Measurements from ENCODE around the gene GNRHR.

Gene GNRHR, protein sequence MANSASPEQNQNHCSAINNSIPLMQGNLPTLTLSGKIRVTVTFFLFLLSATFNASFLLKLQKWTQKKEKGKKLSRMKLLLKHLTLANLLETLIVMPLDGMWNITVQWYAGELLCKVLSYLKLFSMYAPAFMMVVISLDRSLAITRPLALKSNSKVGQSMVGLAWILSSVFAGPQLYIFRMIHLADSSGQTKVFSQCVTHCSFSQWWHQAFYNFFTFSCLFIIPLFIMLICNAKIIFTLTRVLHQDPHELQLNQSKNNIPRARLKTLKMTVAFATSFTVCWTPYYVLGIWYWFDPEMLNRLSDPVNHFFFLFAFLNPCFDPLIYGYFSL

GRCh38 chr4:67754288-67754687 lies at the start of gene GNRHR:
Gene GNRHR (minus strand): TSS chr4:67754388. CDS start chr4:67754335, 53 bp downstream.
- no peak for TF ChIP-seq PKNOX1 (IDR thresholded peaks at IDR 0.05)
- TF ChIP-seq HDGF (IDR thresholded peaks at IDR 0.05; ENCODE audit: borderline replicate concordance), result no peak
- TF ChIP-seq ARNT (IDR thresholded peaks at IDR 0.05), result no peak
- no peak for TF ChIP-seq ZNF384 (IDR thresholded peaks at IDR 0.05)
- no peak for TF ChIP-seq FOXM1 (IDR thresholded peaks at IDR 0.05; ENCODE audit: borderline replicate concordance)
- no peak for TF ChIP-seq FOXA1 (IDR thresholded peaks at IDR 0.05)
- no peak for TF ChIP-seq BHLHE40 (IDR thresholded peaks at IDR 0.05; ENCODE audit: borderline replicate concordance)
- TF ChIP-seq LEF1 (IDR thresholded peaks at IDR 0.05; ENCODE audit: borderline replicate concordance), result no peak
- TF ChIP-seq SP1 (IDR thresholded peaks at IDR 0.05), result no peak
- no peak for TF ChIP-seq L3MBTL2 (conservative IDR thresholded peaks at IDR 0.05)
- no peak for TF ChIP-seq CTBP1 (IDR thresholded peaks at IDR 0.05; ENCODE audit: borderline replicate concordance)
- no peak for TF ChIP-seq NFRKB (IDR thresholded peaks at IDR 0.05)
- no peak for TF ChIP-seq ELF4 (IDR thresholded peaks at IDR 0.05)
- no peak for TF ChIP-seq FOXK2 (IDR thresholded peaks at IDR 0.05)
- no peak for TF ChIP-seq SUZ12 (IDR thresholded peaks at IDR 0.05)
- TF ChIP-seq TARDBP (IDR thresholded peaks at IDR 0.05), result no peak
- POLR2A ChIA-PET, result no interaction called here
- CTCF ChIA-PET, result no interaction called here
- no peak for DNase-seq (ENCODE audit: extremely low spot score)

DNA sequence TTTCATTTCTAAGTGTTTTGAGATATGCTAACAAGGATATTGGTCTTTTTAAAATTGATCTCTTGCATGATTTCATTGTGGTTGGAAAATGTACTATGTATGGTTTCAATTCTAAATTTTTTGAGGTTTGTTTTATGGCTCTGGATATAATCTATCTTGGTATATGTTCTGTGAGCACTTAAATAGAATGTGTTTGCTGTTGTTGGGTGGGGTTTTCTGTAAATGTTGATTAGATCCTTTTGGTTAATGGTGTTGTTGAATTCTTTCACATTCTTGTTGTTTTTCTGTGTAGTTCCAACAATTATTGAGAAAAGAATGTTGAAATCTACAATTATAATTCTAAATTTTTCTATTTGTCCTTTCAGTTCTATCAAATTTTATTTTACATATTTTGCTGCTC lies 42.6 kb upstream of the GNRHR start:
- ChIA-PET CTCF (no interaction called here), POLR2A (no interaction called here)
- TF ChIP-seq ARNT (IDR thresholded peaks at IDR 0.05) (no peak), L3MBTL2 (conservative IDR thresholded peaks at IDR 0.05) (no peak), FOXA1 (IDR thresholded peaks at IDR 0.05) (no peak), FOXM1 (IDR thresholded peaks at IDR 0.05; ENCODE audit: borderline replicate concordance) (no peak), ELF4 (IDR thresholded peaks at IDR 0.05) (no peak), NFRKB (IDR thresholded peaks at IDR 0.05) (no peak), HDGF (IDR thresholded peaks at IDR 0.05; ENCODE audit: borderline replicate concordance) (no peak), CTBP1 (IDR thresholded peaks at IDR 0.05; ENCODE audit: borderline replicate concordance) (no peak), PKNOX1 (IDR thresholded peaks at IDR 0.05) (no peak), BHLHE40 (IDR thresholded peaks at IDR 0.05; ENCODE audit: borderline replicate concordance) (no peak), SUZ12 (IDR thresholded peaks at IDR 0.05) (no peak), FOXK2 (IDR thresholded peaks at IDR 0.05) (no peak), LEF1 (IDR thresholded peaks at IDR 0.05; ENCODE audit: borderline replicate concordance) (no peak), SP1 (IDR thresholded peaks at IDR 0.05) (no peak), TARDBP (IDR thresholded peaks at IDR 0.05) (no peak), ZNF384 (IDR thresholded peaks at IDR 0.05) (no peak)
- no peak for DNase-seq (ENCODE audit: extremely low spot score)

DNA sequence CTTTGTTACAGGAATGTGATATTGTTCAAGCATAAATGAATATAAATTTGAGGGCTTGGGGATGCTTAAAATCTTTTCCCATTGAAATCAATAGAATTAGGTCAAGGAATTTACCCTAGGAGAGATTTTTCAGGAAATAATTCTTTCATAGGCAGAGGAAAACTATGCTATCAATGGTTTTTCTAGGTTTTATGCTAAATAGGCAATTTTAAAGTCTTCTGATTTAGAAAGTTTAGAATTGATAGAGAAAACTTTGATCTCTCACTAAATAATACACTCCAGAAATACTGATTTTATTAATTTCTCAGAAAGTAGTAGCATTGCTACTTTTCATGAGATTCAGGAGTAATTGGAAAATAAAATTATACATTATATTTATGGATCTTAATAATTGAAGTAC lies 36.5 kb upstream of the GNRHR start:
- no peak for TF ChIP-seq L3MBTL2 (conservative IDR thresholded peaks at IDR 0.05)
- no peak for TF ChIP-seq BHLHE40 (IDR thresholded peaks at IDR 0.05; ENCODE audit: borderline replicate concordance)
- TF ChIP-seq FOXM1 (IDR thresholded peaks at IDR 0.05; ENCODE audit: borderline replicate concordance), result no peak
- TF ChIP-seq CTBP1 (IDR thresholded peaks at IDR 0.05; ENCODE audit: borderline replicate concordance), result no peak
- TF ChIP-seq ZNF384 (IDR thresholded peaks at IDR 0.05), result no peak
- TF ChIP-seq ARNT (IDR thresholded peaks at IDR 0.05), result no peak
- TF ChIP-seq SP1 (IDR thresholded peaks at IDR 0.05), result no peak
- no peak for TF ChIP-seq PKNOX1 (IDR thresholded peaks at IDR 0.05)
- TF ChIP-seq FOXK2 (IDR thresholded peaks at IDR 0.05), result no peak
- no peak for TF ChIP-seq SUZ12 (IDR thresholded peaks at IDR 0.05)
- no peak for TF ChIP-seq ELF4 (IDR thresholded peaks at IDR 0.05)
- no peak for TF ChIP-seq FOXA1 (IDR thresholded peaks at IDR 0.05)
- TF ChIP-seq TARDBP (IDR thresholded peaks at IDR 0.05), result no peak
- no peak for TF ChIP-seq NFRKB (IDR thresholded peaks at IDR 0.05)
- no peak for TF ChIP-seq LEF1 (IDR thresholded peaks at IDR 0.05; ENCODE audit: borderline replicate concordance)
- TF ChIP-seq HDGF (IDR thresholded peaks at IDR 0.05; ENCODE audit: borderline replicate concordance), result no peak
- POLR2A ChIA-PET, result no interaction called here
- CTCF ChIA-PET, result no interaction called here
- DNase-seq (ENCODE audit: extremely low spot score), result no peak

DNA sequence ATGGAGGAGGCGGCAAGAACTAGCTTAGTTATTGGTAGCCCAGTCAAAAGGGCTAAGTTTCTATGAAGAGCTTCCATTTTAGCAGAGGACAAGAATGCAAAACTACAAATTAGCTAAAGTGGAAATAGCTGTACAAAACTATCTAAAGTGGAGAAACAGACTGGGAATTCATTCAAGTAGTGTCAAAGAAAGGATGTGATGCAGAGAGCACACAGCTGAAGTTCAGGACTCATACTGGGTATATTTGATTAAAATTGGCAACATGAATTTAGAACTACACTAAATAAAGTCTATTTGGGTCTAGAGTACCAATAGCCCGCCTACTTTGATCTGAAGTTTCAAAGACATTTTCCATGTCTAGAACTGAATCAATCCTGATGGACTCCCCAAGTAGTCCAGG lies 33.1 kb upstream of the GNRHR start:
- no peak for DNase-seq (ENCODE audit: extremely low spot score)
- TF ChIP-seq ELF4 (IDR thresholded peaks at IDR 0.05), result no peak
- no peak for TF ChIP-seq PKNOX1 (IDR thresholded peaks at IDR 0.05)
- ChIA-PET CTCF (no interaction called here), POLR2A (no interaction called here)

DNA sequence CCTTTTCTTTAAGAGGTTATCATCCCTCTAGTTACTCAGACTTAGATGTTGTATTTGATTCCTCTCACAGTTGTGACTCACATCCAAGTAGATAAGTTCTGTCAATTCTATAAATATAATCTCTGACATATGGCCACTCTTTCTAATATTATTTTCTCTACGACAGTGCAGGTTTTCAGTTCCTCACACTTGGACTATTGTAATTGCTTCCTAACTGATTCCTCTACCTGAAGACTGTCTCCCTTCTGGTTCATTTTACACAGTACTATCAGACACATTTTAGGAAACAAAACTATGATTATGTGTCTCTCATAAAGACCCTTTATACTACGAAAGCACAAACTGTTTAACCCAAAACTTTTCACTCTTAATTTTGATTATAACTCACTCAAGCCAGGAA lies 31.3 kb upstream of the GNRHR start:
- ChIA-PET CTCF (no interaction called here), POLR2A (no interaction called here)
- no peak for DNase-seq (ENCODE audit: extremely low spot score)
- TF ChIP-seq L3MBTL2 (conservative IDR thresholded peaks at IDR 0.05) (no peak), ELF4 (IDR thresholded peaks at IDR 0.05) (no peak), ZNF384 (IDR thresholded peaks at IDR 0.05) (no peak), NFRKB (IDR thresholded peaks at IDR 0.05) (no peak)

- no peak for DNase-seq (ENCODE audit: extremely low spot score)
- TF ChIP-seq L3MBTL2 (conservative IDR thresholded peaks at IDR 0.05) (no peak), BHLHE40 (IDR thresholded peaks at IDR 0.05; ENCODE audit: borderline replicate concordance) (no peak), PKNOX1 (IDR thresholded peaks at IDR 0.05) (no peak), ZNF384 (IDR thresholded peaks at IDR 0.05) (no peak), LEF1 (IDR thresholded peaks at IDR 0.05; ENCODE audit: borderline replicate concordance) (no peak)
- CTCF ChIA-PET, result no interaction called here
- POLR2A ChIA-PET, result no interaction called here
These were observed 25.4 kb upstream of the GNRHR start for GRCh38 chr4:67779631-67780030.
